ENCODE measurements around the gene MFAP2. TPM values are rescaled to one million over a fixed set of nuclear protein-coding genes. Genes with fewer than 3 reads are reported as not detected.
"Not testable (repeated sequence)": the region's sequence is repeated elsewhere in the genome, so short reads cannot be mapped to it uniquely, and the experiment has no call there.

Gene MFAP2
- total and polyA plus RNA-seq, 2 experiments from 2014 or later = 129 to 255 TPM

DNA sequence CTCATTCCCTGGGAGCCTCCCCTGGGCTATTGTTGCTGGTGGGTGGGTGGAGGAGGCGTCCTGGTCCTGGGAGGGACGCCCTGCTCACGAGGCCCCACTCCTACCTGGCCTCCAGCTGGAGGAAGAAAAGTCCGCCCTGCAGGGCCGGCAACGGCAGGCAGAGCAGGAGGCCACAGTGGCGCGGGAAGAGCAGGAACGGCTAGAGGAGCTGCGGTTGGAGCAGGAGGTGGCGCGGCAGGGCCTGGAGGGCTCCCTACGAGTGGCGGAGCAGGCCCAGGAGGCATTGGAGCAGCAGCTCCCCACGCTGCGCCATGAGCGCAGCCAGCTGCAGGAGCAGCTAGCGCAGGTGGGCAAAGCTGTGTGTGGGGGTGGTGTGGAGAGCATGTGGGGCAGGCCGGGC, 33.8 kb downstream of the MFAP2 start:
- no peak overlapping the region for H3K4me3 ChIP-seq
- no peaks in the 10 kb centered on the region for H3K9me2 ChIP-seq (ENCODE audit: insufficient read depth)
- 0 out of 2 replicates have a peak overlapping the region, but pooled peaks have one; percentile 26 for H3K27ac ChIP-seq (ENCODE audit: low read depth)
- no peak overlapping the region for H3K4me3 Mint-ChIP-seq
- H3K4me1 ChIP-seq (ENCODE audit: insufficient read depth) = no peaks in the 10 kb centered on the region
- ATAC-seq = no peak; the same call in 2 of the 3 replicates
- no peaks in the 10 kb centered on the region for H3K9me3 Mint-ChIP-seq
- H4K20me1 ChIP-seq (replicated peaks; ENCODE audit: insufficient read depth) = peaks cover 11% of the 10 kb centered on the region
- H3K27ac Mint-ChIP-seq = no peak overlapping the region
- H3K36me3 ChIP-seq (ENCODE audit: insufficient read depth) = peaks cover 28% of the 10 kb centered on the region
- no peaks in the 10 kb centered on the region for H3K79me2 ChIP-seq (replicated peaks; ENCODE audit: insufficient read depth)
- DNase-seq (ENCODE audit: low spot score) = no peak
- H3K27me3 Mint-ChIP-seq (ENCODE audit: insufficient read depth, low read depth, poor library complexity) = peaks cover 9% of the 10 kb centered on the region
- no peak overlapping the region for H3K4me2 ChIP-seq
- TF ChIP-seq ZNF331 (CRISPR knock-in tag; IDR thresholded peaks at IDR 0.05; ENCODE audit: low read depth) (no peak), EZH2phosphoT487 (IDR thresholded peaks at IDR 0.05; ENCODE audit: unreplicated experiment) (no peak), EZH2 (IDR thresholded peaks at IDR 0.05; ENCODE audit: low read depth, unreplicated experiment) (no peak), POLR2AphosphoS5 (IDR thresholded peaks at IDR 0.05; ENCODE audit: low read depth) (no peak), CREB1 (CRISPR knock-in tag; IDR thresholded peaks at IDR 0.05; ENCODE audit: low read depth) (no peak), STAT1 (IDR thresholded peaks at IDR 0.05; ENCODE audit: unreplicated experiment) (no peak), JUNB (IDR thresholded peaks at IDR 0.05; ENCODE audit: unreplicated experiment) (no peak), ZNF114 (CRISPR knock-in tag; IDR thresholded peaks at IDR 0.05) (no peak), NANOG (IDR thresholded peaks at IDR 0.05; ENCODE audit: borderline replicate concordance) (no peak)
- TF ChIP-seq, protein P1, sequence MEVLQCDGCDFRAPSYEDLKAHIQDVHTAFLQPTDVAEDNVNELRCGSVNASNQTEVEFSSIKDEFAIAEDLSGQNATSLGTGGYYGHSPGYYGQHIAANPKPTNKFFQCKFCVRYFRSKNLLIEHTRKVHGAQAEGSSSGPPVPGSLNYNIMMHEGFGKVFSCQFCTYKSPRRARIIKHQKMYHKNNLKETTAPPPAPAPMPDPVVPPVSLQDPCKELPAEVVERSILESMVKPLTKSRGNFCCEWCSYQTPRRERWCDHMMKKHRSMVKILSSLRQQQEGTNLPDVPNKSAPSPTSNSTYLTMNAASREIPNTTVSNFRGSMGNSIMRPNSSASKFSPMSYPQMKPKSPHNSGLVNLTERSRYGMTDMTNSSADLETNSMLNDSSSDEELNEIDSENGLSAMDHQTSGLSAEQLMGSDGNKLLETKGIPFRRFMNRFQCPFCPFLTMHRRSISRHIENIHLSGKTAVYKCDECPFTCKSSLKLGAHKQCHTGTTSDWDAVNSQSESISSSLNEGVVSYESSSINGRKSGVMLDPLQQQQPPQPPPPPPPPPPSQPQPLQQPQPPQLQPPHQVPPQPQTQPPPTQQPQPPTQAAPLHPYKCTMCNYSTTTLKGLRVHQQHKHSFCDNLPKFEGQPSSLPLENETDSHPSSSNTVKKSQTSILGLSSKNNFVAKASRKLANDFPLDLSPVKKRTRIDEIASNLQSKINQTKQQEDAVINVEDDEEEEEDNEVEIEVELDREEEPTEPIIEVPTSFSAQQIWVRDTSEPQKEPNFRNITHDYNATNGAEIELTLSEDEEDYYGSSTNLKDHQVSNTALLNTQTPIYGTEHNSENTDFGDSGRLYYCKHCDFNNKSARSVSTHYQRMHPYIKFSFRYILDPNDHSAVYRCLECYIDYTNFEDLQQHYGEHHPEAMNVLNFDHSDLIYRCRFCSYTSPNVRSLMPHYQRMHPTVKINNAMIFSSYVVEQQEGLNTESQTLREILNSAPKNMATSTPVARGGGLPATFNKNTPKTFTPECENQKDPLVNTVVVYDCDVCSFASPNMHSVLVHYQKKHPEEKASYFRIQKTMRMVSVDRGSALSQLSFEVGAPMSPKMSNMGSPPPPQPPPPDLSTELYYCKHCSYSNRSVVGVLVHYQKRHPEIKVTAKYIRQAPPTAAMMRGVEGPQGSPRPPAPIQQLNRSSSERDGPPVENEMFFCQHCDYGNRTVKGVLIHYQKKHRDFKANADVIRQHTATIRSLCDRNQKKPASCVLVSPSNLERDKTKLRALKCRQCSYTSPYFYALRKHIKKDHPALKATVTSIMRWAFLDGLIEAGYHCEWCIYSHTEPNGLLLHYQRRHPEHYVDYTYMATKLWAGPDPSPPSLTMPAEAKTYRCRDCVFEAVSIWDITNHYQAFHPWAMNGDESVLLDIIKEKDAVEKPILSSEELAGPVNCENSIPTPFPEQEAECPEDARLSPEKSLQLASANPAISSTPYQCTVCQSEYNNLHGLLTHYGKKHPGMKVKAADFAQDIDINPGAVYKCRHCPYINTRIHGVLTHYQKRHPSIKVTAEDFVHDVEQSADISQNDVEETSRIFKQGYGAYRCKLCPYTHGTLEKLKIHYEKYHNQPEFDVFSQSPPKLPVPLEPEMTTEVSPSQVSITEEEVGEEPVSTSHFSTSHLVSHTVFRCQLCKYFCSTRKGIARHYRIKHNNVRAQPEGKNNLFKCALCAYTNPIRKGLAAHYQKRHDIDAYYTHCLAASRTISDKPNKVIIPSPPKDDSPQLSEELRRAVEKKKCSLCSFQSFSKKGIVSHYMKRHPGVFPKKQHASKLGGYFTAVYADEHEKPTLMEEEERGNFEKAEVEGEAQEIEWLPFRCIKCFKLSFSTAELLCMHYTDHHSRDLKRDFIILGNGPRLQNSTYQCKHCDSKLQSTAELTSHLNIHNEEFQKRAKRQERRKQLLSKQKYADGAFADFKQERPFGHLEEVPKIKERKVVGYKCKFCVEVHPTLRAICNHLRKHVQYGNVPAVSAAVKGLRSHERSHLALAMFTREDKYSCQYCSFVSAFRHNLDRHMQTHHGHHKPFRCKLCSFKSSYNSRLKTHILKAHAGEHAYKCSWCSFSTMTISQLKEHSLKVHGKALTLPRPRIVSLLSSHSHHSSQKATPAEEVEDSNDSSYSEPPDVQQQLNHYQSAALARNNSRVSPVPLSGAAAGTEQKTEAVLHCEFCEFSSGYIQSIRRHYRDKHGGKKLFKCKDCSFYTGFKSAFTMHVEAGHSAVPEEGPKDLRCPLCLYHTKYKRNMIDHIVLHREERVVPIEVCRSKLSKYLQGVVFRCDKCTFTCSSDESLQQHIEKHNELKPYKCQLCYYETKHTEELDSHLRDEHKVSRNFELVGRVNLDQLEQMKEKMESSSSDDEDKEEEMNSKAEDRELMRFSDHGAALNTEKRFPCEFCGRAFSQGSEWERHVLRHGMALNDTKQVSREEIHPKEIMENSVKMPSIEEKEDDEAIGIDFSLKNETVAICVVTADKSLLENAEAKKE (CRISPR knock-in tag; IDR thresholded peaks at IDR 0.05) = no peak
- TF ChIP-seq, protein P2, sequence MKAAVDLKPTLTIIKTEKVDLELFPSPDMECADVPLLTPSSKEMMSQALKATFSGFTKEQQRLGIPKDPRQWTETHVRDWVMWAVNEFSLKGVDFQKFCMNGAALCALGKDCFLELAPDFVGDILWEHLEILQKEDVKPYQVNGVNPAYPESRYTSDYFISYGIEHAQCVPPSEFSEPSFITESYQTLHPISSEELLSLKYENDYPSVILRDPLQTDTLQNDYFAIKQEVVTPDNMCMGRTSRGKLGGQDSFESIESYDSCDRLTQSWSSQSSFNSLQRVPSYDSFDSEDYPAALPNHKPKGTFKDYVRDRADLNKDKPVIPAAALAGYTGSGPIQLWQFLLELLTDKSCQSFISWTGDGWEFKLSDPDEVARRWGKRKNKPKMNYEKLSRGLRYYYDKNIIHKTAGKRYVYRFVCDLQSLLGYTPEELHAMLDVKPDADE (IDR thresholded peaks at IDR 0.05) = no peak
- TF ChIP-seq, protein P3, sequence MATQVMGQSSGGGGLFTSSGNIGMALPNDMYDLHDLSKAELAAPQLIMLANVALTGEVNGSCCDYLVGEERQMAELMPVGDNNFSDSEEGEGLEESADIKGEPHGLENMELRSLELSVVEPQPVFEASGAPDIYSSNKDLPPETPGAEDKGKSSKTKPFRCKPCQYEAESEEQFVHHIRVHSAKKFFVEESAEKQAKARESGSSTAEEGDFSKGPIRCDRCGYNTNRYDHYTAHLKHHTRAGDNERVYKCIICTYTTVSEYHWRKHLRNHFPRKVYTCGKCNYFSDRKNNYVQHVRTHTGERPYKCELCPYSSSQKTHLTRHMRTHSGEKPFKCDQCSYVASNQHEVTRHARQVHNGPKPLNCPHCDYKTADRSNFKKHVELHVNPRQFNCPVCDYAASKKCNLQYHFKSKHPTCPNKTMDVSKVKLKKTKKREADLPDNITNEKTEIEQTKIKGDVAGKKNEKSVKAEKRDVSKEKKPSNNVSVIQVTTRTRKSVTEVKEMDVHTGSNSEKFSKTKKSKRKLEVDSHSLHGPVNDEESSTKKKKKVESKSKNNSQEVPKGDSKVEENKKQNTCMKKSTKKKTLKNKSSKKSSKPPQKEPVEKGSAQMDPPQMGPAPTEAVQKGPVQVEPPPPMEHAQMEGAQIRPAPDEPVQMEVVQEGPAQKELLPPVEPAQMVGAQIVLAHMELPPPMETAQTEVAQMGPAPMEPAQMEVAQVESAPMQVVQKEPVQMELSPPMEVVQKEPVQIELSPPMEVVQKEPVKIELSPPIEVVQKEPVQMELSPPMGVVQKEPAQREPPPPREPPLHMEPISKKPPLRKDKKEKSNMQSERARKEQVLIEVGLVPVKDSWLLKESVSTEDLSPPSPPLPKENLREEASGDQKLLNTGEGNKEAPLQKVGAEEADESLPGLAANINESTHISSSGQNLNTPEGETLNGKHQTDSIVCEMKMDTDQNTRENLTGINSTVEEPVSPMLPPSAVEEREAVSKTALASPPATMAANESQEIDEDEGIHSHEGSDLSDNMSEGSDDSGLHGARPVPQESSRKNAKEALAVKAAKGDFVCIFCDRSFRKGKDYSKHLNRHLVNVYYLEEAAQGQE (IDR thresholded peaks at IDR 0.05; ENCODE audit: unreplicated experiment) = no peak
- peaks cover 27% of the 10 kb centered on the region; the same call in 1 of the 2 replicates for H3F3A ChIP-seq (replicated peaks; ENCODE audit: low read depth)
- no peak overlapping the region for H2AFZ ChIP-seq
- no peaks in the 10 kb centered on the region for H3K4me1 Mint-ChIP-seq
- peaks cover 58% of the 10 kb centered on the region for H3K36me3 Mint-ChIP-seq (ENCODE audit: low read depth)
- H3K27me3 ChIP-seq (ENCODE audit: insufficient read depth) = no peaks in the 10 kb centered on the region

DNA sequence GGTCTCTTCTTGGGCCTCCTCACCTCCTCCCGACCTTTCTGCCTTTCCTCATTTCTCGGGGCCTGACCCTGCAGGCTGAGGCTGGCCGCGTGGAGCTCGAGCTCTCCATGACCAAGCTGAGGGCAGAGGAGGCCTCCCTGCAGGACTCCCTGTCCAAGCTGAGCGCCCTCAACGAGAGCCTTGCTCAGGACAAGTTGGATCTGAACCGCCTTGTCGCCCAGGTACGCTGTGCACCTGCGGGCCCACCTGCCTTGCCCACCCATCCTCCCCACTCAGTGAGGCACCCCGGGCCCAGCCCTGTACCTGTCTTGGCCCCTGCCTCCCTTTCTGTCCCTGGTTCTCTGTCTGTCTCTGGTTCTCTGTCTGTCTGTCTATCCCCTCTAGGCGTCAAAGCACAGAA, 34.2 kb downstream of the MFAP2 start:
- Histone ChIP-seq H4K20me1 (replicated peaks; ENCODE audit: insufficient read depth) (peaks cover 11% of the 10 kb centered on the region), H3K36me3 (ENCODE audit: insufficient read depth) (peaks cover 33% of the 10 kb centered on the region), H3F3A (replicated peaks; ENCODE audit: low read depth) (peaks cover 27% of the 10 kb centered on the region), H3K27ac (ENCODE audit: low read depth) (0 out of 2 replicates have a peak overlapping the region, but pooled peaks have one; percentile 26)
- H3K36me3 Mint-ChIP-seq (ENCODE audit: low read depth) = peaks cover 61% of the 10 kb centered on the region
- not testable (repeated sequence) for H2AFZ ChIP-seq; H3K27me3 Mint-ChIP-seq (ENCODE audit: insufficient read depth, low read depth, poor library complexity); DNase-seq (ENCODE audit: low spot score); H3K27ac Mint-ChIP-seq; H3K4me3 Mint-ChIP-seq; H3K4me3 ChIP-seq; H3K79me2 ChIP-seq (replicated peaks; ENCODE audit: insufficient read depth); H3K27me3 ChIP-seq (ENCODE audit: insufficient read depth); H3K4me2 ChIP-seq; H3K4me1 ChIP-seq (ENCODE audit: insufficient read depth); ATAC-seq; H3K9me2 ChIP-seq (ENCODE audit: insufficient read depth); H3K4me1 Mint-ChIP-seq; H3K9me3 Mint-ChIP-seq
